ENCODE results near the gene IMPA2. TPM values are rescaled to one million over a fixed set of nuclear protein-coding genes. Genes with fewer than 3 reads are reported as not detected.

The IMPA2 gene
- total and polyA plus RNA-seq, 2 experiments from 2014 or later, result 8.1 to 13.0 TPM

GRCh38 chr18:11982981-11983380 lies 1.7 kb downstream of the IMPA2 start:
- H3K36me3 ChIP-seq (ENCODE audit: low read depth), result no peaks in the 10 kb centered on the region
- no peaks in the 10 kb centered on the region for H3K9me2 ChIP-seq (ENCODE audit: insufficient read depth)
- TF ChIP-seq EZH2phosphoT487 (IDR thresholded peaks at IDR 0.05; ENCODE audit: insufficient read depth, low read depth) (no peak), EZH2 (IDR thresholded peaks at IDR 0.05; ENCODE audit: insufficient read depth, poor library complexity, severe bottlenecking) (no peak)
- WGBS, 2 experiments (ENCODE audit: low coverage in 1 of 2, low lambda C conversion rate in 2 of 2, missing lambda C conversion rate in 2 of 2), result 95 to 97% methylated on average over 4 of the region's 4 CpGs
- H3K79me2 ChIP-seq (ENCODE audit: insufficient read depth), result no peaks in the 10 kb centered on the region
- no peaks in the 10 kb centered on the region for H4K20me1 ChIP-seq (ENCODE audit: insufficient read depth)
- H3K27me3 ChIP-seq (replicated peaks; ENCODE audit: insufficient read depth), result no peaks in the 10 kb centered on the region
- H3F3A ChIP-seq (ENCODE audit: insufficient read depth), result peaks cover 11% of the 10 kb centered on the region
- H3K27ac ChIP-seq, result no peak overlapping the region
- no peaks in the 10 kb centered on the region for H3K9me3 ChIP-seq (ENCODE audit: low read depth)
- H2AFZ ChIP-seq, result no peak overlapping the region
- H3K4me3 ChIP-seq, result no peak overlapping the region
- no peak overlapping the region for H3K9ac ChIP-seq
- H3K4me2 ChIP-seq (ENCODE audit: unreplicated experiment), result no peak overlapping the region
- H3K4me1 ChIP-seq (ENCODE audit: insufficient read depth), result peaks cover 4% of the 10 kb centered on the region; the same call in 1 of the 2 replicates
- no peak for DNase-seq
- in situ Hi-C loops (cut with MboI), result no loop called here

GRCh38 chr18:11983592-11983991 lies 2.3 kb downstream of the IMPA2 start:
- no peak overlapping the region for H3K4me2 ChIP-seq (ENCODE audit: unreplicated experiment)
- H2AFZ ChIP-seq, result no peak overlapping the region
- peaks cover 4% of the 10 kb centered on the region; the same call in 1 of the 2 replicates for H3K4me1 ChIP-seq (ENCODE audit: insufficient read depth)
- no peak for DNase-seq
- H3K79me2 ChIP-seq (ENCODE audit: insufficient read depth), result no peaks in the 10 kb centered on the region
- no peaks in the 10 kb centered on the region for H4K20me1 ChIP-seq (ENCODE audit: insufficient read depth)
- no peak overlapping the region for H3K4me3 ChIP-seq
- in situ Hi-C loops (cut with MboI), result no loop called here
- no peaks in the 10 kb centered on the region for H3K9me2 ChIP-seq (ENCODE audit: insufficient read depth)
- H3K36me3 ChIP-seq (ENCODE audit: low read depth), result no peaks in the 10 kb centered on the region
- no peak overlapping the region for H3K9ac ChIP-seq
- no peak for TF ChIP-seq EZH2phosphoT487 (IDR thresholded peaks at IDR 0.05; ENCODE audit: insufficient read depth, low read depth)
- no peak for TF ChIP-seq EZH2 (IDR thresholded peaks at IDR 0.05; ENCODE audit: insufficient read depth, poor library complexity, severe bottlenecking)
- peaks cover 11% of the 10 kb centered on the region for H3F3A ChIP-seq (ENCODE audit: insufficient read depth)
- no peak overlapping the region for H3K27ac ChIP-seq
- H3K27me3 ChIP-seq (replicated peaks; ENCODE audit: insufficient read depth), result no peaks in the 10 kb centered on the region
- WGBS, 2 experiments (ENCODE audit: low coverage in 1 of 2, low lambda C conversion rate in 2 of 2, missing lambda C conversion rate in 2 of 2), result 80 to 84% methylated on average over 12 of the region's 12 CpGs
- no peaks in the 10 kb centered on the region for H3K9me3 ChIP-seq (ENCODE audit: low read depth)

GRCh38 chr18:11984091-11984490 lies 2.8 kb downstream of the IMPA2 start:
- in situ Hi-C loops (cut with MboI), result no loop called here
- Histone ChIP-seq H2AFZ (no peak overlapping the region), H3K36me3 (ENCODE audit: low read depth) (no peaks in the 10 kb centered on the region), H3K9me2 (ENCODE audit: insufficient read depth) (no peaks in the 10 kb centered on the region), H3K4me2 (ENCODE audit: unreplicated experiment) (no peak overlapping the region), H3K27ac (no peak overlapping the region), H3F3A (ENCODE audit: insufficient read depth) (peaks cover 11% of the 10 kb centered on the region), H3K4me3 (no peak overlapping the region), H3K4me1 (ENCODE audit: insufficient read depth) (peaks cover 4% of the 10 kb centered on the region; the same call in 1 of the 2 replicates), H3K9me3 (ENCODE audit: low read depth) (no peaks in the 10 kb centered on the region), H3K79me2 (ENCODE audit: insufficient read depth) (no peaks in the 10 kb centered on the region), H4K20me1 (ENCODE audit: insufficient read depth) (no peaks in the 10 kb centered on the region), H3K9ac (no peak overlapping the region), H3K27me3 (replicated peaks; ENCODE audit: insufficient read depth) (no peaks in the 10 kb centered on the region)
- WGBS, 2 experiments (ENCODE audit: low coverage in 1 of 2, low lambda C conversion rate in 2 of 2, missing lambda C conversion rate in 2 of 2), result 93 to 94% methylated on average over 6 of the region's 6 CpGs
- DNase-seq, result no peak
- TF ChIP-seq EZH2 (IDR thresholded peaks at IDR 0.05; ENCODE audit: insufficient read depth, poor library complexity, severe bottlenecking) (no peak), EZH2phosphoT487 (IDR thresholded peaks at IDR 0.05; ENCODE audit: insufficient read depth, low read depth) (no peak)

GRCh38 chr18:11985586-11985985 lies 4.3 kb downstream of the IMPA2 start:
- Histone ChIP-seq H3K4me2 (ENCODE audit: unreplicated experiment) (no peak overlapping the region), H3K4me1 (ENCODE audit: insufficient read depth) (no peaks in the 10 kb centered on the region), H3F3A (ENCODE audit: insufficient read depth) (peaks cover 6% of the 10 kb centered on the region; the same call in 1 of the 2 replicates), H3K27me3 (replicated peaks; ENCODE audit: insufficient read depth) (no peaks in the 10 kb centered on the region), H4K20me1 (ENCODE audit: insufficient read depth) (no peaks in the 10 kb centered on the region), H2AFZ (no peak overlapping the region), H3K36me3 (ENCODE audit: low read depth) (no peaks in the 10 kb centered on the region), H3K9me2 (ENCODE audit: insufficient read depth) (no peaks in the 10 kb centered on the region), H3K4me3 (no peak overlapping the region), H3K9me3 (ENCODE audit: low read depth) (no peaks in the 10 kb centered on the region), H3K27ac (no peak overlapping the region), H3K9ac (no peak overlapping the region), H3K79me2 (ENCODE audit: insufficient read depth) (no peaks in the 10 kb centered on the region)
- TF ChIP-seq EZH2phosphoT487 (IDR thresholded peaks at IDR 0.05; ENCODE audit: insufficient read depth, low read depth) (no peak), EZH2 (IDR thresholded peaks at IDR 0.05; ENCODE audit: insufficient read depth, poor library complexity, severe bottlenecking) (no peak)
- 77 to 79% methylated on average over 3 of the region's 3 CpGs for WGBS, 2 experiments (ENCODE audit: low coverage in 1 of 2, low lambda C conversion rate in 2 of 2, missing lambda C conversion rate in 2 of 2)
- no peak for DNase-seq
- in situ Hi-C loops (cut with MboI), result no loop called here

GRCh38 chr18:11986061-11986460 lies 4.8 kb downstream of the IMPA2 start:
- H3K4me3 ChIP-seq, result no peak overlapping the region
- in situ Hi-C loops (cut with MboI), result no loop called here
- H3K79me2 ChIP-seq (ENCODE audit: insufficient read depth), result no peaks in the 10 kb centered on the region
- H3K36me3 ChIP-seq (ENCODE audit: low read depth), result no peaks in the 10 kb centered on the region
- no peaks in the 10 kb centered on the region for H3K4me1 ChIP-seq (ENCODE audit: insufficient read depth)
- no peak overlapping the region for H3K27ac ChIP-seq
- H3K4me2 ChIP-seq (ENCODE audit: unreplicated experiment), result no peak overlapping the region
- no peaks in the 10 kb centered on the region for H3K9me2 ChIP-seq (ENCODE audit: insufficient read depth)
- WGBS, 2 experiments (ENCODE audit: low coverage in 1 of 2, low lambda C conversion rate in 2 of 2, missing lambda C conversion rate in 2 of 2), result 98% methylated on average over 9 of the region's 9 CpGs
- no peak overlapping the region for H3K9ac ChIP-seq
- no peaks in the 10 kb centered on the region for H3K27me3 ChIP-seq (replicated peaks; ENCODE audit: insufficient read depth)
- no peak for DNase-seq
- H3K9me3 ChIP-seq (ENCODE audit: low read depth), result no peaks in the 10 kb centered on the region
- H4K20me1 ChIP-seq (ENCODE audit: insufficient read depth), result no peaks in the 10 kb centered on the region
- TF ChIP-seq EZH2 (IDR thresholded peaks at IDR 0.05; ENCODE audit: insufficient read depth, poor library complexity, severe bottlenecking), result no peak
- no peak for TF ChIP-seq EZH2phosphoT487 (IDR thresholded peaks at IDR 0.05; ENCODE audit: insufficient read depth, low read depth)
- H2AFZ ChIP-seq, result no peak overlapping the region
- H3F3A ChIP-seq (ENCODE audit: insufficient read depth), result peaks cover 6% of the 10 kb centered on the region; the same call in 1 of the 2 replicates
